SK-N-SH (cell line): ENCODE data around the gene LYRM4. TPM values are rescaled to one million over a fixed set of nuclear protein-coding genes. Genes with fewer than 3 reads are reported as not detected.

Experiments used
- CTCF ChIA-PET: fragments of 300-600, 350-600 bp; formaldehyde crosslinking; extraction: SDS; loops from one replicate; lab custom pipeline; 2021; lab: Yijun Ruan, JAX
- POLR2A ChIA-PET: fragments of 350-600 bp; sonication (Branson Sonifier 250); formaldehyde crosslinking; extraction: SDS; loops from one replicate; lab custom pipeline; 2020; ENCODE audit warnings: antibody characterized with exemption, inconsistent platforms; lab: Yijun Ruan, JAX
- DNase-seq: peaks from one replicate; pipeline ENCODE4 v3.0.0; 2012
- H2AFZ ChIP-seq: fragments of 200-600 bp; sonication (generic); 2 replicates; pipeline ENCODE4 v1.8.1; 2016; ENCODE audit warnings: antibody characterized with exemption, mild to moderate bottlenecking, low read depth
- H3F3A ChIP-seq: fragments of 200-600 bp; sonication (generic); replicated peaks from 2 replicates; pipeline ENCODE3; 2016; ENCODE audit warnings: antibody characterized with exemption, mild to moderate bottlenecking; ENCODE audit not compliant: insufficient read depth
- H3K27ac ChIP-seq, 2 experiments: fragments of 200-500 bp in 1 of 2; fragments of 200-600 bp in 1 of 2; sonication (Bioruptor generic) in 1 of 2; sonication (generic), shearing (Covaris generic) in 1 of 2; 2 replicates each; pipeline versions ENCODE4 v1.5.1 to v1.6.1; 2014 to 2016; ENCODE audit warnings: low read depth in 2 of 2, inconsistent platforms in 1 of 2, low read length in 1 of 2, mild to moderate bottlenecking in 1 of 2, mixed read lengths in 1 of 2
- H3K27me3 ChIP-seq: fragments of 200-600 bp; sonication (generic), shearing (Covaris generic); 2 replicates; pipeline ENCODE4 v1.6.1; 2016; ENCODE audit warnings: mixed run types; ENCODE audit not compliant: insufficient read depth
- H3K36me3 ChIP-seq, 2 experiments: fragments of 200-500 bp in 1 of 2; fragments of 200-600 bp in 1 of 2; sonication (Bioruptor generic) in 1 of 2; sonication (generic) in 1 of 2; replicated peaks in 1 of 2; 2 replicates each; pipeline versions ENCODE3 to v1.5.1; 2014 to 2016; ENCODE audit warnings: low read length in 1 of 2, mild to moderate bottlenecking in 1 of 2; ENCODE audit not compliant: insufficient read depth in 2 of 2, control insufficient read depth in 1 of 2
- H3K4me1 ChIP-seq, 2 experiments: fragments of 200-500 bp in 1 of 2; fragments of 200-600 bp in 1 of 2; sonication (Bioruptor generic) in 1 of 2; sonication (generic), shearing (Covaris generic) in 1 of 2; 2 replicates each; pipeline versions ENCODE4 v1.5.1 to v1.6.1; 2014 to 2016; ENCODE audit warnings: low read depth in 1 of 2, low read length in 1 of 2, mixed run types in 1 of 2; ENCODE audit not compliant: insufficient read depth in 2 of 2, control insufficient read depth in 1 of 2
- H3K4me2 ChIP-seq: fragments of 200-600 bp; sonication (generic), shearing (Covaris generic); 2 replicates; pipeline ENCODE4 v1.6.1; 2017; ENCODE audit warnings: mixed run types
- H3K4me3 ChIP-seq, 2 experiments: fragments of 200-500 bp in 1 of 2; fragments of 200-600 bp in 1 of 2; sonication (Bioruptor generic) in 1 of 2; sonication (generic), shearing (Covaris generic) in 1 of 2; 2 replicates each; pipeline versions ENCODE4 v1.5.1 to v1.8.1; 2014 to 2016; ENCODE audit warnings: low read depth in 2 of 2, inconsistent platforms in 1 of 2, low read length in 1 of 2, mild to moderate bottlenecking in 1 of 2, mixed read lengths in 1 of 2, moderate library complexity in 1 of 2
- H3K79me2 ChIP-seq: fragments of 200-600 bp; sonication (generic); 2 replicates; pipeline ENCODE4 v1.8.1; 2017; ENCODE audit warnings: mild to moderate bottlenecking; ENCODE audit not compliant: insufficient read depth
- H3K9ac ChIP-seq: fragments of 200-600 bp; sonication (generic); 2 replicates; pipeline ENCODE4 v1.6.1; 2017; ENCODE audit warnings: mixed run types
- H3K9me2 ChIP-seq: fragments of 200-600 bp; sonication (generic); 2 replicates; pipeline ENCODE4 v1.6.1; 2017; ENCODE audit warnings: mixed run types
- H3K9me3 ChIP-seq: fragments of 200-600 bp; sonication (generic); 2 replicates; pipeline ENCODE4 v1.6.1; 2017; ENCODE audit warnings: mixed run types, mild to moderate bottlenecking, moderate library complexity
- H4K20me1 ChIP-seq: fragments of 200-600 bp; sonication (generic); 2 replicates; pipeline ENCODE4 v1.6.1; 2017; ENCODE audit warnings: mild to moderate bottlenecking, mixed run types; ENCODE audit not compliant: insufficient read depth
- ELF1 ChIP-seq: IDR thresholded peaks from 2 replicates; pipeline ENCODE4 v1.4.0; 2012
- EZH2phosphoT487 ChIP-seq: fragments of 200-600 bp; sonication (generic); IDR thresholded peaks from 2 replicates; pipeline ENCODE4 v1.6.1; 2017; ENCODE audit warnings: low read depth, mixed run types, mild to moderate bottlenecking, antibody characterized with exemption, moderate library complexity, borderline replicate concordance
- GABPA ChIP-seq: IDR thresholded peaks from 2 replicates; pipeline ENCODE4 v1.4.0; 2012; ENCODE audit warnings: low read depth, mild to moderate bottlenecking
- GATA2 ChIP-seq: sonication (generic); formaldehyde crosslinking; IDR thresholded peaks from 2 replicates; pipeline ENCODE4 v1.5.0; 2020; ENCODE audit warnings: mild to moderate bottlenecking, missing genetic modification reagents
- MEF2A ChIP-seq: IDR thresholded peaks from 2 replicates; pipeline ENCODE4 v1.4.0; 2012; ENCODE audit warnings: low read depth, borderline replicate concordance
- MXI1 ChIP-seq: IDR thresholded peaks from 2 replicates; pipeline ENCODE4 v1.6.1; 2012; ENCODE audit warnings: mild to moderate bottlenecking, low read depth, low read length, improper control_type of control experiment
- NRF1 ChIP-seq: IDR thresholded peaks from 2 replicates; pipeline ENCODE4 v1.6.1; 2012; ENCODE audit warnings: low read depth, mild to moderate bottlenecking, low read length
- POLR2AphosphoS5 ChIP-seq: IDR thresholded peaks from 2 replicates; pipeline ENCODE4 v1.6.1; 2012; ENCODE audit warnings: low read depth, low read length
- RAD21 ChIP-seq: IDR thresholded peaks from 2 replicates; pipeline ENCODE4 v1.6.1; 2012; ENCODE audit warnings: mild to moderate bottlenecking, low read length
- RCOR1 ChIP-seq: fragments of 150-350 bp; IDR thresholded peaks from 2 replicates; pipeline ENCODE4 v1.6.1; 2017; ENCODE audit warnings: antibody characterized with exemption, low read length
- RFX5 ChIP-seq: IDR thresholded peaks from 2 replicates; pipeline ENCODE4 v1.6.1; 2012; ENCODE audit warnings: mild to moderate bottlenecking, improper control_type of control experiment, low read length
- SIN3A ChIP-seq: IDR thresholded peaks from 2 replicates; pipeline ENCODE4 v1.6.1; 2012; ENCODE audit warnings: low read depth, mild to moderate bottlenecking, low read length, moderate library complexity, borderline replicate concordance
- SMC3 ChIP-seq: IDR thresholded peaks from 2 replicates; pipeline ENCODE4 v1.6.1; 2012; ENCODE audit warnings: low read depth, low read length, improper control_type of control experiment
- TEAD4 ChIP-seq: IDR thresholded peaks from 2 replicates; pipeline ENCODE4 v1.4.0; 2012; ENCODE audit warnings: mild to moderate bottlenecking, borderline replicate concordance; ENCODE audit not compliant: insufficient read depth
- YY1 ChIP-seq: IDR thresholded peaks from 2 replicates; pipeline ENCODE4 v1.4.0; 2012; ENCODE audit warnings: low read depth, mild to moderate bottlenecking
- WGBS: methylation state at CpG from one replicate; pipeline ENCODE4 v1.1.6; 2017; ENCODE audit warnings: low lambda C conversion rate; 5-methylcytosine and 5-hydroxymethylcytosine counted together
- polyA plus RNA-seq, 3 experiments: library from polyadenylated mRNA; depleted of rRNA; stranded (reverse); fragments of >200 nt; gene quantifications; 2 replicates each; pipeline ENCODE4 v1.2.3, GENCODE V29; 2012
- TF ChIP-seq, protein P1 (sequence below): fragments of 150-350 bp; IDR thresholded peaks from 2 replicates; pipeline ENCODE4 v1.6.1; 2017; ENCODE audit warnings: antibody characterized with exemption, low read length, low read depth, borderline replicate concordance
- TF ChIP-seq, protein P2 (sequence below): fragments of 200-600 bp; sonication (generic); IDR thresholded peaks from 2 replicates; pipeline ENCODE4 v1.6.1; 2017; ENCODE audit warnings: antibody characterized with exemption, mild to moderate bottlenecking, moderate library complexity
- TF ChIP-seq, protein P3 (sequence below): fragments of 150-350 bp; IDR thresholded peaks from 2 replicates; pipeline ENCODE4 v1.6.1; 2016; ENCODE audit warnings: mild to moderate bottlenecking, low read depth, low read length

The LYRM4 gene
- polyA plus RNA-seq, 1 of the 3 experiments (the other 2 are of a cell fraction), result 37.2 TPM

DNA sequence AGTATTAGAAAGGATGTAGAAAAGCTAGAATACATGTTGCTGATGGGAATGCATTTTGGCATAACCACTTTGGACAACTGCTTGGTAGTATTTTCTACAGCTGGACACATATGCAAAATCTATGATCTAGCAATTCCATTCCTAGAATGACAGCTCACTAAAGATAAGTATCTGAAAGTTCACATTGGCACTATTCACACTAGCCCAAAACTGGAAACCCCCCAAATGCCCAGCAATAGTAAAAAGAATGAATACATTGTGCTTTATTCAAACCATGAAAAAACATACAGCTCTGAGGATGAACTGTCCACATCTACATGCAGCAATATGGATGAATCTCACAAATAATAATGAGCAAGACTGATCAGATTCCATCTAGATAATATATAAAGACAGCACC, 96.7 kb downstream of the LYRM4 start:
- no peaks in the 10 kb centered on the region for H3K36me3 ChIP-seq
- no peak overlapping the region for H3K9ac ChIP-seq
- H3K27me3 ChIP-seq, result no peaks in the 10 kb centered on the region
- H3K9me3 ChIP-seq, result no peaks in the 10 kb centered on the region
- H3K4me1 ChIP-seq, result no peaks in the 10 kb centered on the region; a peak in 1 of 4 replicates
- no peaks in the 10 kb centered on the region for H4K20me1 ChIP-seq
- no peak for TF ChIP-seq GATA2 (CRISPR knock-in tag)
- no peak for TF ChIP-seq SIN3A
- TF ChIP-seq RFX5, result no peak
- TF ChIP-seq TEAD4, result no peak
- TF ChIP-seq, protein P1, sequence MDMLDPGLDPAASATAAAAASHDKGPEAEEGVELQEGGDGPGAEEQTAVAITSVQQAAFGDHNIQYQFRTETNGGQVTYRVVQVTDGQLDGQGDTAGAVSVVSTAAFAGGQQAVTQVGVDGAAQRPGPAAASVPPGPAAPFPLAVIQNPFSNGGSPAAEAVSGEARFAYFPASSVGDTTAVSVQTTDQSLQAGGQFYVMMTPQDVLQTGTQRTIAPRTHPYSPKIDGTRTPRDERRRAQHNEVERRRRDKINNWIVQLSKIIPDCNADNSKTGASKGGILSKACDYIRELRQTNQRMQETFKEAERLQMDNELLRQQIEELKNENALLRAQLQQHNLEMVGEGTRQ, result no peak
- TF ChIP-seq, protein P2, sequence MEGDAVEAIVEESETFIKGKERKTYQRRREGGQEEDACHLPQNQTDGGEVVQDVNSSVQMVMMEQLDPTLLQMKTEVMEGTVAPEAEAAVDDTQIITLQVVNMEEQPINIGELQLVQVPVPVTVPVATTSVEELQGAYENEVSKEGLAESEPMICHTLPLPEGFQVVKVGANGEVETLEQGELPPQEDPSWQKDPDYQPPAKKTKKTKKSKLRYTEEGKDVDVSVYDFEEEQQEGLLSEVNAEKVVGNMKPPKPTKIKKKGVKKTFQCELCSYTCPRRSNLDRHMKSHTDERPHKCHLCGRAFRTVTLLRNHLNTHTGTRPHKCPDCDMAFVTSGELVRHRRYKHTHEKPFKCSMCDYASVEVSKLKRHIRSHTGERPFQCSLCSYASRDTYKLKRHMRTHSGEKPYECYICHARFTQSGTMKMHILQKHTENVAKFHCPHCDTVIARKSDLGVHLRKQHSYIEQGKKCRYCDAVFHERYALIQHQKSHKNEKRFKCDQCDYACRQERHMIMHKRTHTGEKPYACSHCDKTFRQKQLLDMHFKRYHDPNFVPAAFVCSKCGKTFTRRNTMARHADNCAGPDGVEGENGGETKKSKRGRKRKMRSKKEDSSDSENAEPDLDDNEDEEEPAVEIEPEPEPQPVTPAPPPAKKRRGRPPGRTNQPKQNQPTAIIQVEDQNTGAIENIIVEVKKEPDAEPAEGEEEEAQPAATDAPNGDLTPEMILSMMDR, result no peak
- no peak for TF ChIP-seq ELF1
- TF ChIP-seq MXI1, result no peak
- no peak for TF ChIP-seq SMC3
- TF ChIP-seq RAD21, result no peak
- no peak for TF ChIP-seq RCOR1
- no peak for TF ChIP-seq MEF2A
- no peak for TF ChIP-seq EZH2phosphoT487
- TF ChIP-seq YY1, result no peak
- no peak for TF ChIP-seq GABPA
- TF ChIP-seq NRF1, result no peak
- TF ChIP-seq POLR2AphosphoS5, result no peak
- H3K9me2 ChIP-seq, result no peaks in the 10 kb centered on the region
- H3K4me3 ChIP-seq, result no peak overlapping the region
- POLR2A ChIA-PET, result no interaction called here
- no peak for DNase-seq
- no peaks in the 10 kb centered on the region for H3K79me2 ChIP-seq
- no peak overlapping the region for H3K27ac ChIP-seq
- no peaks in the 10 kb centered on the region for H3F3A ChIP-seq
- CTCF ChIA-PET, result interaction anchor here (1.1 to 2.3 kb wide), 3 partner anchors 8 to 21 kb away, joined by 3 to 6 read pairs (median 4); no protein-coding TSS in a partner anchor
- no peak overlapping the region for H3K4me2 ChIP-seq
- H2AFZ ChIP-seq, result no peak overlapping the region

DNA sequence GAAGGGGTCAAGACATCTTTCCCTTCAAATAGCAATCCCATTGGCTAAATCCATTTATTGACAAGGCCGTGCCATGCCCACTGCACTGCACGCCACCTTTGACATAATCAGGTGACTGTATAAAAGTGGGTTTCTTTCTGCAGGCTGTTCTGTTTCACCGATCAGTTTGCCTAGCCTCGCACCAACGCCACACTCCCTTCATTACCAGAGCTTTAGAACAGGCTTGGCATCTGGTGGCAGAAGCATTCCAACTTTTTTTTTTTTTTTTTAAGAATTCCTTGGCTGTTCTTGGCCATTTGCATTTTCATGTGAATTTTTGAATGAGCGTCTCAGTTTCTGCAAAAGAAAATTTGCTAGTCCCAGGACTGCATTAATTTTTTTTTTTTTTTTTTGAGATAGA, 97.5 kb downstream of the LYRM4 start:
- POLR2A ChIA-PET, result no interaction called here
- 98% methylated on average over 6 of the region's 6 CpGs for WGBS
- CTCF ChIA-PET, result interaction anchor here (1.1 to 2.3 kb wide), 3 partner anchors 9 to 20 kb away, joined by 3 to 6 read pairs (median 4); no protein-coding TSS in a partner anchor

More for the DNA sequence above, 97.5 kb downstream of the LYRM4 start:
- TF ChIP-seq TEAD4 (no peak), RCOR1 (no peak), GABPA (no peak)
- TF ChIP-seq, protein P3, sequence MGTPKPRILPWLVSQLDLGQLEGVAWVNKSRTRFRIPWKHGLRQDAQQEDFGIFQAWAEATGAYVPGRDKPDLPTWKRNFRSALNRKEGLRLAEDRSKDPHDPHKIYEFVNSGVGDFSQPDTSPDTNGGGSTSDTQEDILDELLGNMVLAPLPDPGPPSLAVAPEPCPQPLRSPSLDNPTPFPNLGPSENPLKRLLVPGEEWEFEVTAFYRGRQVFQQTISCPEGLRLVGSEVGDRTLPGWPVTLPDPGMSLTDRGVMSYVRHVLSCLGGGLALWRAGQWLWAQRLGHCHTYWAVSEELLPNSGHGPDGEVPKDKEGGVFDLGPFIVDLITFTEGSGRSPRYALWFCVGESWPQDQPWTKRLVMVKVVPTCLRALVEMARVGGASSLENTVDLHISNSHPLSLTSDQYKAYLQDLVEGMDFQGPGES, result no peak
- Histone ChIP-seq H3K4me3 (no peak overlapping the region), H3K9me2 (no peaks in the 10 kb centered on the region), H3K79me2 (no peaks in the 10 kb centered on the region), H3K9me3 (no peaks in the 10 kb centered on the region), H3K4me2 (no peak overlapping the region), H3K27me3 (no peaks in the 10 kb centered on the region), H3K36me3 (no peaks in the 10 kb centered on the region), H3F3A (no peaks in the 10 kb centered on the region), H2AFZ (no peak overlapping the region), H3K9ac (no peak overlapping the region), H4K20me1 (no peaks in the 10 kb centered on the region), H3K4me1 (no peaks in the 10 kb centered on the region; a peak in 1 of 4 replicates), H3K27ac (no peak overlapping the region)
- no peak for DNase-seq
